SK-N-SH treated with all-trans-retinoic acid at 6 μM for 48 hours (cell line): Measurements from ENCODE around the gene SAMD4B.

ENCODE experiments used
- ATAC-seq: fragments of 200-7000 bp; cut with Tn5 transposase; 3 replicates; pipeline ENCODE4 v1.9.1; 2020; ENCODE audit warnings: mild to moderate bottlenecking, moderate library complexity
- ARNTL ChIP-seq: fragments of 450-650 bp; formaldehyde crosslinking; IDR thresholded peaks from 2 replicates; pipeline ENCODE4 v1.5.0; 2020; ENCODE audit warnings: low read depth, mild to moderate bottlenecking, moderate library complexity, borderline replicate concordance
- CSDC2 ChIP-seq: fragments of 250-450 bp; sonication (Bioruptor Pico); IDR thresholded peaks from 2 replicates; pipeline ENCODE4 v1.5.0; 2020; ENCODE audit warnings: mild to moderate bottlenecking, moderate library complexity
- ESRRG ChIP-seq: fragments of 250-450 bp; sonication (Bioruptor Pico); IDR thresholded peaks from 2 replicates; pipeline ENCODE4 v1.6.1; 2021; ENCODE audit warnings: mild to moderate bottlenecking
- GLIS3 ChIP-seq: fragments of 250-450 bp; sonication (Bioruptor Pico); IDR thresholded peaks from 2 replicates; pipeline ENCODE4 v1.5.0; 2020; ENCODE audit warnings: mild to moderate bottlenecking, moderate library complexity
- PPARA ChIP-seq: fragments of 250-450 bp; sonication (Bioruptor Pico); IDR thresholded peaks from 2 replicates; pipeline ENCODE4 v1.5.0; 2020; ENCODE audit warnings: mild to moderate bottlenecking, borderline replicate concordance
- RARB ChIP-seq: fragments of 250-450 bp; sonication (Bioruptor Pico); IDR thresholded peaks from 2 replicates; pipeline ENCODE4 v1.8.0; 2021; ENCODE audit warnings: mild to moderate bottlenecking, moderate library complexity
- SNAI2 ChIP-seq: fragments of 250-450 bp; sonication (Bioruptor Pico); IDR thresholded peaks from 2 replicates; pipeline ENCODE4 v1.5.0; 2020; ENCODE audit warnings: mild to moderate bottlenecking, moderate library complexity
- TCF4 ChIP-seq: fragments of 250-450 bp; sonication (Bioruptor Pico); IDR thresholded peaks from 2 replicates; pipeline ENCODE4 v1.8.0; 2021; ENCODE audit warnings: mild to moderate bottlenecking, moderate library complexity, borderline replicate concordance
- TOX ChIP-seq: fragments of 250-450 bp; sonication (Bioruptor Pico); IDR thresholded peaks from 2 replicates; pipeline ENCODE4 v1.8.0; 2021; ENCODE audit warnings: mild to moderate bottlenecking, moderate library complexity, borderline replicate concordance
- ZC3H10 ChIP-seq: fragments of 250-450 bp; sonication (Bioruptor Pico); IDR thresholded peaks from 2 replicates; pipeline ENCODE4 v1.5.1; 2021; ENCODE audit warnings: mild to moderate bottlenecking, moderate library complexity
- ZFP3 ChIP-seq: fragments of 250-450 bp; sonication (Bioruptor Pico); IDR thresholded peaks from 2 replicates; pipeline ENCODE4 v1.5.0; 2020; ENCODE audit warnings: mild to moderate bottlenecking, moderate library complexity
- ZFP30 ChIP-seq: fragments of 450-650 bp; formaldehyde crosslinking; IDR thresholded peaks from 2 replicates; pipeline ENCODE4 v1.5.0; 2022; ENCODE audit warnings: mild to moderate bottlenecking, moderate library complexity
- ZNF565 ChIP-seq: fragments of 450-650 bp; formaldehyde crosslinking; conservative IDR thresholded peaks from 2 replicates; pipeline ENCODE4 v1.5.0; 2020; ENCODE audit warnings: low read depth, mild to moderate bottlenecking, moderate library complexity
- TF ChIP-seq, protein P1 (sequence below): fragments of 250-450 bp; sonication (Bioruptor Pico); IDR thresholded peaks from 2 replicates; pipeline ENCODE4 v1.8.0; 2021; ENCODE audit warnings: low read depth, mild to moderate bottlenecking, moderate library complexity, borderline replicate concordance
- TF ChIP-seq, protein P2 (sequence below): fragments of 250-450 bp; sonication (Bioruptor Pico); IDR thresholded peaks from 2 replicates; pipeline ENCODE4 v1.8.0; 2020; ENCODE audit warnings: mild to moderate bottlenecking, moderate library complexity, borderline replicate concordance
- TF ChIP-seq, protein P3 (sequence below): fragments of 250-450 bp; sonication (Bioruptor Pico); IDR thresholded peaks from 2 replicates; pipeline ENCODE4 v1.5.1; 2021; ENCODE audit warnings: mild to moderate bottlenecking, moderate library complexity
- TF ChIP-seq, protein P4 (sequence below): fragments of 250-450 bp; sonication (Bioruptor Pico); IDR thresholded peaks from 2 replicates; pipeline ENCODE4 v1.5.1; 2020; ENCODE audit warnings: low read depth, mild to moderate bottlenecking, moderate library complexity
- TF ChIP-seq, protein P5 (sequence below): fragments of 250-450 bp; sonication (Bioruptor Pico); IDR thresholded peaks from 2 replicates; pipeline ENCODE4 v1.5.0; 2020; ENCODE audit warnings: mild to moderate bottlenecking, moderate library complexity

SAMD4B gene

DNA sequence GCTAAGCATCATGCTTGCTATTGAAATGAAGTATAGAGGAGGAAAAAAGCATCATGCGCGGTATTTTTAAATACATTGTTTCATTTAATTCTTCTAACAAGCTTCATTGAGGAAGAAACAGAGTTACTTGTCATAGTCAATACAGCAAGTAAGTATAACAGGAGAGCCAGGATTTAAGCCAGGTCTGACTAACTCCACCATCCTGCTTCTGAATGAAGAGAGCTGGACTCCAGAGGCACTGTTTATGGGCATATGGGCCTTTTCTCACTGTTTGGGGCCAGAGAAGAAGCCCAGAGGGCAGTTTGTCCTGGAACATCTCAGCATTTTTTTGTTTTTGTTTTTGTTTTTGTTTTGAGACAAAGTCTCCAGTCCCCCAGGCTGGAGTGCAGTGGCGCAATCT, 7.9 kb downstream of the SAMD4B start (continued):
- TF ChIP-seq, protein P1, sequence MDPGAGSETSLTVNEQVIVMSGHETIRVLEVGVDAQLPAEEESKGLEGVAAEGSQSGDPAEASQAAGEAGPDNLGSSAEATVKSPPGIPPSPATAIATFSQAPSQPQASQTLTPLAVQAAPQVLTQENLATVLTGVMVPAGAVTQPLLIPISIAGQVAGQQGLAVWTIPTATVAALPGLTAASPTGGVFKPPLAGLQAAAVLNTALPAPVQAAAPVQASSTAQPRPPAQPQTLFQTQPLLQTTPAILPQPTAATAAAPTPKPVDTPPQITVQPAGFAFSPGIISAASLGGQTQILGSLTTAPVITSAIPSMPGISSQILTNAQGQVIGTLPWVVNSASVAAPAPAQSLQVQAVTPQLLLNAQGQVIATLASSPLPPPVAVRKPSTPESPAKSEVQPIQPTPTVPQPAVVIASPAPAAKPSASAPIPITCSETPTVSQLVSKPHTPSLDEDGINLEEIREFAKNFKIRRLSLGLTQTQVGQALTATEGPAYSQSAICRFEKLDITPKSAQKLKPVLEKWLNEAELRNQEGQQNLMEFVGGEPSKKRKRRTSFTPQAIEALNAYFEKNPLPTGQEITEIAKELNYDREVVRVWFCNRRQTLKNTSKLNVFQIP (CRISPR knock-in tag): no peak
- no peak for TF ChIP-seq SNAI2 (CRISPR knock-in tag)

DNA sequence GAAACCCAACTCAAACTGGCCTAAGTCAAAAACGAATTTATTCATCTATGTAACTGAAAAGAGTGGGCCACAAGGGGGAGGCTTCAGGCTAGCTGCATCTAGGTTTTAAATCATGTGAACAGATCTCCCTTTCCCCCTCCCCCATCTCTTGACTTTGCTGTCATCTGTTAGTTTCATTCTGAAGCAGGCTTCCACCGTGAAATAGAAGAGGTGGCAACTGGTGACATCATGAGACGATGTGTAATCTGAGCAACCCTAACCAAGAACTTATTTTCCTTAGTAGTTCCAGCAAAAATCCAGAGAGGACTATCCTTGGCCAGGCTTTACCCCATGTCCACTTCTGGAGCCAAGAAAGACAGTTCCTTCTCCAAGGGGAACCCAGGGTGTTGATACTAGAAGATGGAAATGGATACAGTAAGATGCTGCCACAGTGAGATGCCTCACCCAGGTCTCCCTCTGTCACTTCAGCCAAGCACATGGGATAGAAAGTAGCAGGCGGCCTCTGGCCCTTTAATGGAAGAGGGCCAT, 9.4 kb downstream of the SAMD4B start:
- no peak for ATAC-seq
- TF ChIP-seq, protein P2, sequence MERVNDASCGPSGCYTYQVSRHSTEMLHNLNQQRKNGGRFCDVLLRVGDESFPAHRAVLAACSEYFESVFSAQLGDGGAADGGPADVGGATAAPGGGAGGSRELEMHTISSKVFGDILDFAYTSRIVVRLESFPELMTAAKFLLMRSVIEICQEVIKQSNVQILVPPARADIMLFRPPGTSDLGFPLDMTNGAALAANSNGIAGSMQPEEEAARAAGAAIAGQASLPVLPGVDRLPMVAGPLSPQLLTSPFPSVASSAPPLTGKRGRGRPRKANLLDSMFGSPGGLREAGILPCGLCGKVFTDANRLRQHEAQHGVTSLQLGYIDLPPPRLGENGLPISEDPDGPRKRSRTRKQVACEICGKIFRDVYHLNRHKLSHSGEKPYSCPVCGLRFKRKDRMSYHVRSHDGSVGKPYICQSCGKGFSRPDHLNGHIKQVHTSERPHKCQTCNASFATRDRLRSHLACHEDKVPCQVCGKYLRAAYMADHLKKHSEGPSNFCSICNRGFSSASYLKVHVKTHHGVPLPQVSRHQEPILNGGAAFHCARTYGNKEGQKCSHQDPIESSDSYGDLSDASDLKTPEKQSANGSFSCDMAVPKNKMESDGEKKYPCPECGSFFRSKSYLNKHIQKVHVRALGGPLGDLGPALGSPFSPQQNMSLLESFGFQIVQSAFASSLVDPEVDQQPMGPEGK (CRISPR knock-in tag): no peak
- TF ChIP-seq ZFP30 (no peak), RARB (CRISPR knock-in tag) (no peak), TOX (no peak), ZC3H10 (CRISPR knock-in tag) (no peak)

DNA sequence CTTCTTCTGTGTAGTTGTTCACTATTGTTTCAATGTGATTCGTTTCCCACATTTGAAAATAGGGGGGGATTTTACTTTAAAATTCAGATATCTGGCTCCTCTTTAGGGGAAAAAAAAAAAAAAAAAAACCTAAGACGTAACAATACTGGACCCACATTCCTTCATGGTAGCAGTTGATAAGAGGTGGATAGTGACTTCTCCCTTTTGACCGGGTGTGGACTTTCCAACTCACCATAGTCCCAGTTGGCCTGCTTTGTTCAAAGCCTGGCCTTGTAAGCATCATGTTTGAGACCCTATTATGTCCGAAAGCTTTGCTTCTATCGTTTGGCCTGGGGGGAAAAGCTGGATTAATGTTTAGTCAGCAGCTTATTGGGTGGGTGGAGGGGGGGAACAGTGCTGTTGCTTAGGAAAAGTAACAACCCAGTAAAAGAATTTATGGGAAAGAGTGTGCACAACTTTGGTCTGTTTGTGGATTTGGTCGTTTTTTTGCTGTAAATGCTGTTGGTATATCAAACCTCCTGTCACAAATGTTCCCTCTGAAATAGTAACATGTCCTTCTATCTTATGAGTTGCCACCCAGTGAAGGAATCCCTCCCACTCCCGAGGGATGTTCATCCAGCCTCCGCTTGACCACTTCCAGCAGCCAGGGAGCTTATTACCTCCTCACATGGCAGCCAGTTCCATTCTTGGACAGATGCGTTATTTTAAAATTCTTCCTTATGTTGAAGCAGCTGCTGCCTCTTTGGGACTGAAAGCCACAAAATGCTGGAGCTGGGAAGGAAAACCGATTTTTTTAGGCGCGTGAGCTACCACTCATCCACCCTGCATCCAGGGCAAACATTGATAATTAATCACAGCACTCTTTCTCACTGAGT, 10.4 kb downstream of the SAMD4B start:
- ATAC-seq: no peak
- TF ChIP-seq ZNF565 (CRISPR knock-in tag): no peak
- no peak for TF ChIP-seq CSDC2 (CRISPR knock-in tag)
- no peak for TF ChIP-seq ZFP30
- no peak for TF ChIP-seq RARB (CRISPR knock-in tag)
- no peak for TF ChIP-seq ZFP3 (CRISPR knock-in tag)
- TF ChIP-seq GLIS3 (CRISPR knock-in tag): no peak
- TF ChIP-seq ARNTL (CRISPR knock-in tag): no peak
- TF ChIP-seq, protein P3, sequence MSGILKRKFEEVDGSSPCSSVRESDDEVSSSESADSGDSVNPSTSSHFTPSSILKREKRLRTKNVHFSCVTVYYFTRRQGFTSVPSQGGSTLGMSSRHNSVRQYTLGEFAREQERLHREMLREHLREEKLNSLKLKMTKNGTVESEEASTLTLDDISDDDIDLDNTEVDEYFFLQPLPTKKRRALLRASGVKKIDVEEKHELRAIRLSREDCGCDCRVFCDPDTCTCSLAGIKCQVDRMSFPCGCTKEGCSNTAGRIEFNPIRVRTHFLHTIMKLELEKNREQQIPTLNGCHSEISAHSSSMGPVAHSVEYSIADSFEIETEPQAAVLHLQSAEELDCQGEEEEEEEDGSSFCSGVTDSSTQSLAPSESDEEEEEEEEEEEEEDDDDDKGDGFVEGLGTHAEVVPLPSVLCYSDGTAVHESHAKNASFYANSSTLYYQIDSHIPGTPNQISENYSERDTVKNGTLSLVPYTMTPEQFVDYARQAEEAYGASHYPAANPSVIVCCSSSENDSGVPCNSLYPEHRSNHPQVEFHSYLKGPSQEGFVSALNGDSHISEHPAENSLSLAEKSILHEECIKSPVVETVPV (CRISPR knock-in tag): no peak
- TF ChIP-seq, protein P4, sequence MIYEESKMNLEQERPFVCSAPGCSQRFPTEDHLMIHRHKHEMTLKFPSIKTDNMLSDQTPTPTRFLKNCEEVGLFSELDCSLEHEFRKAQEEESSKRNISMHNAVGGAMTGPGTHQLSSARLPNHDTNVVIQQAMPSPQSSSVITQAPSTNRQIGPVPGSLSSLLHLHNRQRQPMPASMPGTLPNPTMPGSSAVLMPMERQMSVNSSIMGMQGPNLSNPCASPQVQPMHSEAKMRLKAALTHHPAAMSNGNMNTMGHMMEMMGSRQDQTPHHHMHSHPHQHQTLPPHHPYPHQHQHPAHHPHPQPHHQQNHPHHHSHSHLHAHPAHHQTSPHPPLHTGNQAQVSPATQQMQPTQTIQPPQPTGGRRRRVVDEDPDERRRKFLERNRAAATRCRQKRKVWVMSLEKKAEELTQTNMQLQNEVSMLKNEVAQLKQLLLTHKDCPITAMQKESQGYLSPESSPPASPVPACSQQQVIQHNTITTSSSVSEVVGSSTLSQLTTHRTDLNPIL (CRISPR knock-in tag): no peak
- no peak for TF ChIP-seq PPARA (CRISPR knock-in tag)
- TF ChIP-seq, protein P5, sequence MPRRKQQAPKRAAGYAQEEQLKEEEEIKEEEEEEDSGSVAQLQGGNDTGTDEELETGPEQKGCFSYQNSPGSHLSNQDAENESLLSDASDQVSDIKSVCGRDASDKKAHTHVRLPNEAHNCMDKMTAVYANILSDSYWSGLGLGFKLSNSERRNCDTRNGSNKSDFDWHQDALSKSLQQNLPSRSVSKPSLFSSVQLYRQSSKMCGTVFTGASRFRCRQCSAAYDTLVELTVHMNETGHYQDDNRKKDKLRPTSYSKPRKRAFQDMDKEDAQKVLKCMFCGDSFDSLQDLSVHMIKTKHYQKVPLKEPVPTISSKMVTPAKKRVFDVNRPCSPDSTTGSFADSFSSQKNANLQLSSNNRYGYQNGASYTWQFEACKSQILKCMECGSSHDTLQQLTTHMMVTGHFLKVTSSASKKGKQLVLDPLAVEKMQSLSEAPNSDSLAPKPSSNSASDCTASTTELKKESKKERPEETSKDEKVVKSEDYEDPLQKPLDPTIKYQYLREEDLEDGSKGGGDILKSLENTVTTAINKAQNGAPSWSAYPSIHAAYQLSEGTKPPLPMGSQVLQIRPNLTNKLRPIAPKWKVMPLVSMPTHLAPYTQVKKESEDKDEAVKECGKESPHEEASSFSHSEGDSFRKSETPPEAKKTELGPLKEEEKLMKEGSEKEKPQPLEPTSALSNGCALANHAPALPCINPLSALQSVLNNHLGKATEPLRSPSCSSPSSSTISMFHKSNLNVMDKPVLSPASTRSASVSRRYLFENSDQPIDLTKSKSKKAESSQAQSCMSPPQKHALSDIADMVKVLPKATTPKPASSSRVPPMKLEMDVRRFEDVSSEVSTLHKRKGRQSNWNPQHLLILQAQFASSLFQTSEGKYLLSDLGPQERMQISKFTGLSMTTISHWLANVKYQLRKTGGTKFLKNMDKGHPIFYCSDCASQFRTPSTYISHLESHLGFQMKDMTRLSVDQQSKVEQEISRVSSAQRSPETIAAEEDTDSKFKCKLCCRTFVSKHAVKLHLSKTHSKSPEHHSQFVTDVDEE (CRISPR knock-in tag): no peak
- no peak for TF ChIP-seq TCF4 (CRISPR knock-in tag)
- TF ChIP-seq ESRRG (CRISPR knock-in tag): no peak
- TF ChIP-seq, protein P2 (CRISPR knock-in tag): no peak
- TF ChIP-seq TOX: no peak
- TF ChIP-seq, all 23 proteins: peak for 0
